GM04504 (cell line): ENCODE data around the gene GOLGA8A.
"Not testable (repeated sequence)": the region's sequence is repeated elsewhere in the genome, so short reads cannot be mapped to it uniquely, and the experiment has no call there.

ENCODE experiments used
- DNase-seq: peaks from one replicate; pipeline ENCODE4 v3.0.0-alpha.2; 2012; ENCODE audit warnings: low read depth

GOLGA8A gene

GRCh38 chr15:34408973-34409372 lies 28.6 kb downstream of the GOLGA8A start:
- not testable (repeated sequence) for DNase-seq

- DNase-seq: not testable (repeated sequence)
Measured at GRCh38 chr15:34403899-34404298, 33.7 kb downstream of the GOLGA8A start.

GRCh38 chr15:34403160-34403598 lies 34.4 kb downstream of the GOLGA8A start:
- DNase-seq: not testable (repeated sequence)

- not testable (repeated sequence) for DNase-seq
Measured at GRCh38 chr15:34397637-34398259, 39.9 kb downstream of the GOLGA8A start.

GRCh38 chr15:34392981-34393380 lies 44.6 kb downstream of the GOLGA8A start:
- DNase-seq: not testable (repeated sequence)

- DNase-seq: not testable (repeated sequence)
Measured at GRCh38 chr15:34389594-34390086, 48.0 kb downstream of the GOLGA8A start.
